WERI-Rb-1 (cell line): ENCODE measurements around the gene RNF141.

Source experiments
- DNase-seq: peaks from one replicate; pipeline ENCODE4 v3.0.0-alpha.2; 2020
- H3K27ac ChIP-seq: fragments of 250-450 bp; sonication (Bioruptor Pico); 2 replicates; pipeline ENCODE4 v1.5.1; 2020; ENCODE audit warnings: mild to moderate bottlenecking, moderate library complexity
- H3K27me3 ChIP-seq: fragments of 250-450 bp; sonication (Bioruptor Pico); 2 replicates; pipeline ENCODE4 v1.5.1; 2021; ENCODE audit warnings: mild to moderate bottlenecking, low read depth, moderate library complexity; ENCODE audit not compliant: insufficient read depth, severe bottlenecking
- H3K36me3 ChIP-seq: fragments of 250-450 bp; sonication (Bioruptor Pico); 2 replicates; pipeline ENCODE4 v1.5.1; 2020; ENCODE audit warnings: mild to moderate bottlenecking, moderate library complexity
- H3K4me3 ChIP-seq: 2 replicates; pipeline ENCODE4 v1.5.1; 2011; ENCODE audit warnings: low read depth, mild to moderate bottlenecking, control low read depth, low read length
- H3K9me3 ChIP-seq: fragments of 250-450 bp; sonication (Bioruptor Pico); 2 replicates; pipeline ENCODE4 v1.5.1; 2021; ENCODE audit warnings: mild to moderate bottlenecking, moderate library complexity; ENCODE audit not compliant: severe bottlenecking
- CTCF ChIP-seq: IDR thresholded peaks from 2 replicates; pipeline ENCODE4 v1.5.1; 2011; ENCODE audit warnings: low read depth, mild to moderate bottlenecking, control low read depth, inconsistent platforms, low read length

Gene RNF141

GRCh38 chr11:10477690-10478046 is 63.3 kb downstream of the RNF141 start:
- no peak overlapping the region for H3K4me3 ChIP-seq
- no peaks in the 10 kb centered on the region for H3K9me3 ChIP-seq
- DNase-seq: no peak
- no peak for TF ChIP-seq CTCF
- peaks cover 94% of the 10 kb centered on the region for H3K36me3 ChIP-seq
- no peaks in the 10 kb centered on the region for H3K27me3 ChIP-seq
- H3K27ac ChIP-seq: no peak overlapping the region

- TF ChIP-seq CTCF: no peak
- Histone ChIP-seq H3K36me3 (peaks cover 88% of the 10 kb centered on the region), H3K27ac (no peak overlapping the region)
Measured at GRCh38 chr11:10476927-10477689, 63.9 kb downstream of the RNF141 start.

GRCh38 chr11:10476342-10476741 is 64.6 kb downstream of the RNF141 start:
- TF ChIP-seq CTCF: no peak
- H3K36me3 ChIP-seq: peaks cover 81% of the 10 kb centered on the region
- no peak for DNase-seq

More at GRCh38 chr11:10476927-10477689, 63.9 kb downstream of the RNF141 start:
- no peaks in the 10 kb centered on the region for H3K9me3 ChIP-seq
- H3K27me3 ChIP-seq: no peaks in the 10 kb centered on the region
- no peak for DNase-seq
- no peak overlapping the region for H3K4me3 ChIP-seq

GRCh38 chr11:10474551-10474950 is 66.4 kb downstream of the RNF141 start:
- peaks cover 63% of the 10 kb centered on the region for H3K36me3 ChIP-seq
- H3K9me3 ChIP-seq: peaks cover 3% of the 10 kb centered on the region
- no peaks in the 10 kb centered on the region for H3K27me3 ChIP-seq
- no peak overlapping the region for H3K27ac ChIP-seq
- no peak overlapping the region for H3K4me3 ChIP-seq
- no peak for DNase-seq
- no peak for TF ChIP-seq CTCF

More at GRCh38 chr11:10476342-10476741, 64.6 kb downstream of the RNF141 start:
- Histone ChIP-seq H3K4me3 (no peak overlapping the region), H3K9me3 (no peaks in the 10 kb centered on the region), H3K27ac (no peak overlapping the region), H3K27me3 (no peaks in the 10 kb centered on the region)

- Histone ChIP-seq H3K4me3 (no peak overlapping the region), H3K36me3 (peaks cover 51% of the 10 kb centered on the region)
- no peak for TF ChIP-seq CTCF
Measured at GRCh38 chr11:10473371-10473770, 67.6 kb downstream of the RNF141 start.

GRCh38 chr11:10462746-10463300 is 78.2 kb downstream of the RNF141 start:
- DNase-seq: no peak

More at GRCh38 chr11:10473371-10473770, 67.6 kb downstream of the RNF141 start:
- H3K9me3 ChIP-seq: peaks cover 5% of the 10 kb centered on the region
- no peaks in the 10 kb centered on the region for H3K27me3 ChIP-seq
- H3K27ac ChIP-seq: no peak overlapping the region
- DNase-seq: no peak

More at GRCh38 chr11:10462746-10463300, 78.2 kb downstream of the RNF141 start:
- peaks cover 10% of the 10 kb centered on the region for H3K9me3 ChIP-seq
- H3K27me3 ChIP-seq: no peaks in the 10 kb centered on the region
- no peak overlapping the region for H3K4me3 ChIP-seq
- H3K36me3 ChIP-seq: peaks cover 73% of the 10 kb centered on the region
- no peak for TF ChIP-seq CTCF
- H3K27ac ChIP-seq: no peak overlapping the region
